ENCODE results near the gene PARM1.

GRCh38 chr4:74999714-75000309 lies 66.9 kb downstream of the PARM1 start:
- TF ChIP-seq SETDB1 (IDR thresholded peaks at IDR 0.05; ENCODE audit: insufficient read length, low read length): no peak
- TF ChIP-seq ZNF707 (tag by site-specific recombination; IDR thresholded peaks at IDR 0.05): no peak
- no peak for TF ChIP-seq ZNF645 (tag by site-specific recombination; IDR thresholded peaks at IDR 0.05)
- TF ChIP-seq ZNF274 (IDR thresholded peaks at IDR 0.05; ENCODE audit: low read length): no peak
- TF ChIP-seq ZNF274 (tag by site-specific recombination; IDR thresholded peaks at IDR 0.05; ENCODE audit: borderline replicate concordance): no peak
- no peak for TF ChIP-seq ZNF239 (tag by site-specific recombination; IDR thresholded peaks at IDR 0.05)
- no peak for TF ChIP-seq ZNF510 (tag by site-specific recombination; IDR thresholded peaks at IDR 0.05; ENCODE audit: insufficient replicate concordance)
- no peak for TF ChIP-seq HOXA7 (CRISPR knock-in tag; IDR thresholded peaks at IDR 0.05; ENCODE audit: borderline replicate concordance)
- TF ChIP-seq ZNF398 (tag by site-specific recombination; IDR thresholded peaks at IDR 0.05): no peak
- no peak for TF ChIP-seq CTCF (tag by site-specific recombination; IDR thresholded peaks at IDR 0.05)
- no peak for TF ChIP-seq ZFP37 (tag by site-specific recombination; IDR thresholded peaks at IDR 0.05)
- TF ChIP-seq ZNF416 (tag by site-specific recombination; IDR thresholded peaks at IDR 0.05): no peak
- TF ChIP-seq PRDM6 (tag by site-specific recombination; IDR thresholded peaks at IDR 0.05): no peak
- no peak for TF ChIP-seq PRDM2 (tag by site-specific recombination; IDR thresholded peaks at IDR 0.05; ENCODE audit: borderline replicate concordance)
- no peak for TF ChIP-seq GLI4 (tag by site-specific recombination; IDR thresholded peaks at IDR 0.05)
